ENCODE data around the gene PLET1. TPM values are rescaled to one million over a fixed set of nuclear protein-coding genes. Genes with fewer than 3 reads are reported as not detected.

The PLET1 gene
- total and polyA plus RNA-seq, 9 of the 15 experiments (the other 6 are each of a cell fraction or from before 2014, with no cell fraction given) = not detected

- intact Hi-C loops (cut with micrococcal nuclease) = no loop called here
- H3K36me3 ChIP-seq (ENCODE audit: control insufficient read depth, insufficient read depth, low read length) = no peaks in the 10 kb centered on the region
- no peaks in the 10 kb centered on the region for H4K20me1 ChIP-seq (replicated peaks; ENCODE audit: control insufficient read depth, insufficient read depth, low read length)
- in situ Hi-C loops (cut with MboI) = no loop called here
- peak overlapping the region in 1 of 2 experiments; percentile 44; a peak in 2 of 4 replicates for H3K9ac ChIP-seq (ENCODE audit: insufficient read depth in 1 of 2, low read depth in 2 of 2, low read length in 2 of 2)
- no peaks in the 10 kb centered on the region for H3K79me2 ChIP-seq (ENCODE audit: control insufficient read depth, insufficient read depth, low read length)
- DNase-seq (ENCODE audit: extremely low read depth in 1 of 4, low spot score in 3 of 4) = no peak
- H3K4me1 ChIP-seq (replicated peaks in 1 of 2; ENCODE audit: control insufficient read depth in 2 of 2, insufficient read depth in 2 of 2, low read length in 2 of 2) = peaks cover 0 to 13% of the 10 kb centered on the region in 2 experiments; a peak in 3 of 5 replicates
- WGBS (ENCODE audit: insufficient coverage, low coverage, missing lambda C conversion rate) = 40% methylated on average over 4 of the region's 4 CpGs
- no peaks in the 10 kb centered on the region for H3K27me3 ChIP-seq (ENCODE audit: control insufficient read depth in 2 of 2, insufficient read depth in 2 of 2, low read length in 2 of 2)
- peak overlapping the region; percentile 60; the same call in 1 of the 3 replicates for H3K27ac ChIP-seq (ENCODE audit: extremely low read depth, low read depth, low read length)
- H3K4me3 ChIP-seq = 0 out of 2 replicates have a peak overlapping the region, but pooled peaks have one; percentile 38
- H3K9me3 ChIP-seq (replicated peaks; ENCODE audit: control insufficient read depth, insufficient read depth, low read depth, low read length) = no peaks in the 10 kb centered on the region
- H2AFZ ChIP-seq (ENCODE audit: low read depth, low read length) = peak overlapping the region; percentile 86
- FAIRE-seq = no peak
- 0 out of 3 replicates have a peak, but pooled peaks have one; percentile 16 for ATAC-seq
- peak overlapping the region; percentile 77 for H3K4me2 ChIP-seq (ENCODE audit: insufficient read depth, low read length)
- no TSS peak for BruUV-seq (replicated peaks)
- ChIA-PET CTCF (ENCODE audit: low intra/inter-chr PET ratio) (no interaction called here), POLR2A (interaction anchor here (0.6 to 1.3 kb wide), 2 partner anchors 13 to 49 kb away, joined by 3 to 4 read pairs; no protein-coding TSS in a partner anchor)
- TF ChIP-seq ZNF274 (IDR thresholded peaks at IDR 0.05; ENCODE audit: borderline replicate concordance, low read depth, low read length) (no peak), PML (IDR thresholded peaks at IDR 0.05; ENCODE audit: low read length) (no peak), E2F3 (CRISPR knock-in tag; IDR thresholded peaks at IDR 0.05) (no peak), HCFC1 (IDR thresholded peaks at IDR 0.05; ENCODE audit: low read depth, low read length) (no peak), YY1 (IDR thresholded peaks at IDR 0.05; ENCODE audit: borderline replicate concordance in 1 of 3, control insufficient read depth in 1 of 3, extremely low read depth in 1 of 3, insufficient read depth in 3 of 3, insufficient read length in 1 of 3, insufficient replicate concordance in 2 of 3, low read depth in 1 of 3, low read length in 2 of 3) (peak in 1 of 3 experiments; percentile 27)
- TF ChIP-seq, protein P1, sequence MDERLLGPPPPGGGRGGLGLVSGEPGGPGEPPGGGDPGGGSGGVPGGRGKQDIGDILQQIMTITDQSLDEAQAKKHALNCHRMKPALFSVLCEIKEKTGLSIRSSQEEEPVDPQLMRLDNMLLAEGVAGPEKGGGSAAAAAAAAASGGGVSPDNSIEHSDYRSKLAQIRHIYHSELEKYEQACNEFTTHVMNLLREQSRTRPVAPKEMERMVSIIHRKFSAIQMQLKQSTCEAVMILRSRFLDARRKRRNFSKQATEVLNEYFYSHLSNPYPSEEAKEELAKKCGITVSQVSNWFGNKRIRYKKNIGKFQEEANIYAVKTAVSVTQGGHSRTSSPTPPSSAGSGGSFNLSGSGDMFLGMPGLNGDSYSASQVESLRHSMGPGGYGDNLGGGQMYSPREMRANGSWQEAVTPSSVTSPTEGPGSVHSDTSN (CRISPR knock-in tag; IDR thresholded peaks at IDR 0.05; ENCODE audit: low read depth) = no peak
- TF ChIP-seq, protein P1 (tag; conservative IDR thresholded peaks at IDR 0.05; ENCODE audit: low read depth) = no peak
- H3K9me1 ChIP-seq (ENCODE audit: control insufficient read depth, insufficient read depth, low read length) = no peaks in the 10 kb centered on the region
Observed at GRCh38 chr11:112271242-112271641, 10.6 kb upstream of the PLET1 start.
